SU-DHL-6 (cell line): ENCODE data around the gene NUPR1.

Source experiments
- H2AFZ ChIP-seq: fragments of 200-600 bp; sonication (generic); 2 replicates; pipeline ENCODE4 v1.6.1; 2014; ENCODE audit warnings: low read depth, mild to moderate bottlenecking, moderate library complexity, mixed read lengths, antibody characterized with exemption, low read length; ENCODE audit not compliant: severe bottlenecking
- H3F3A ChIP-seq: fragments of 200-600 bp; shearing (Covaris generic); 2 replicates; pipeline ENCODE4 v1.6.0; 2016; ENCODE audit warnings: antibody characterized with exemption, mild to moderate bottlenecking; ENCODE audit not compliant: insufficient read depth
- H3K27ac ChIP-seq: fragments of 200-600 bp; sonication (generic); 2 replicates; pipeline ENCODE4 v1.5.1; 2016; ENCODE audit warnings: low read depth, mild to moderate bottlenecking, low read length, moderate library complexity, mixed read lengths
- H3K27me3 ChIP-seq: fragments of 200-600 bp; sonication (generic), shearing (Covaris generic); 2 replicates; pipeline ENCODE4 v1.6.0; 2014; ENCODE audit warnings: mild to moderate bottlenecking, low read length
- H3K36me3 ChIP-seq: fragments of 200-600 bp; sonication (generic); 2 replicates; pipeline ENCODE4 v1.6.1; 2014; ENCODE audit warnings: mild to moderate bottlenecking, low read length, mixed read lengths
- H3K4me2 ChIP-seq: fragments of 300-600, 200-600 bp; shearing (Covaris generic), sonication (generic); 2 replicates; pipeline ENCODE4 v1.6.0; 2014; ENCODE audit warnings: low read length, low read depth, mild to moderate bottlenecking; ENCODE audit not compliant: poor library complexity, severe bottlenecking
- H3K4me3 ChIP-seq: fragments of 200-600 bp; sonication (generic); 2 replicates; pipeline ENCODE4 v1.5.1; 2014; ENCODE audit warnings: antibody characterized with exemption, low read length, mild to moderate bottlenecking, mixed read lengths; ENCODE audit not compliant: insufficient read depth, poor library complexity, severe bottlenecking
- H3K79me2 ChIP-seq: fragments of 200-600 bp; sonication (generic); 2 replicates; pipeline ENCODE4 v1.6.1; 2014; ENCODE audit warnings: mild to moderate bottlenecking, low read length, moderate library complexity; ENCODE audit not compliant: insufficient read depth
- H3K9ac ChIP-seq: fragments of 200-600 bp; sonication (generic); 2 replicates; pipeline ENCODE4 v1.7.0; 2014; ENCODE audit warnings: mild to moderate bottlenecking, low read length
- H3K9me2 ChIP-seq: fragments of 200-600 bp; sonication (generic); replicated peaks from 2 replicates; pipeline ENCODE4 v1.6.1; 2014; ENCODE audit warnings: low read length; ENCODE audit not compliant: insufficient read depth
- H3K9me3 ChIP-seq: fragments of 200-600 bp; sonication (generic); 2 replicates; pipeline ENCODE4 v1.6.1; 2014; ENCODE audit warnings: low read length, mixed read lengths; ENCODE audit not compliant: insufficient read depth
- H4K20me1 ChIP-seq: fragments of 200-600 bp; sonication (generic); 2 replicates; pipeline ENCODE4 v1.6.1; 2014; ENCODE audit warnings: low read depth, mild to moderate bottlenecking, antibody characterized with exemption, low read length, moderate library complexity, mixed read lengths
- CTCF ChIP-seq: fragments of 200-600 bp; sonication (generic); IDR thresholded peaks from one replicate; pipeline ENCODE4 v1.5.1; 2017; ENCODE audit warnings: antibody characterized with exemption, mild to moderate bottlenecking, low read length, moderate library complexity; ENCODE audit not compliant: insufficient read depth, poor library complexity, severe bottlenecking
- EZH2phosphoT487 ChIP-seq: fragments of 200-600 bp; sonication (generic), shearing (Covaris generic); conservative IDR thresholded peaks from 2 replicates; pipeline ENCODE4 v1.6.1; 2018; ENCODE audit warnings: mild to moderate bottlenecking, antibody characterized with exemption, low read length, moderate library complexity, mixed read lengths

Gene NUPR1

GRCh38 chr16:28554634-28555423, 16.1 kb upstream of the NUPR1 start:
- Histone ChIP-seq H3K36me3 (no peaks in the 10 kb centered on the region; the same call in 1 of the 2 replicates), H3K27me3 (no peaks in the 10 kb centered on the region), H3K27ac (0 out of 2 replicates have a peak overlapping the region, but pooled peaks have one; percentile 6), H3K9me2 (no peaks in the 10 kb centered on the region), H2AFZ (peak overlapping the region; percentile 78), H3F3A (no peaks in the 10 kb centered on the region), H4K20me1 (no peaks in the 10 kb centered on the region), H3K4me2 (peak overlapping the region; percentile 98), H3K9ac (peak overlapping the region; percentile 87), H3K9me3 (no peaks in the 10 kb centered on the region), H3K79me2 (peaks cover 39% of the 10 kb centered on the region), H3K4me3 (peak overlapping the region; percentile 82)
- TF ChIP-seq EZH2phosphoT487 (no peak), CTCF (no peak)

GRCh38 chr16:28553776-28554633, 15.2 kb upstream of the NUPR1 start, which contains the start of gene SGF29:
TSS of gene SGF29 (plus strand) at chr16:28553920. CDS start at chr16:28581070, 27,150 bp downstream.
- Histone ChIP-seq H3K4me3 (peak within 1 kb of the TSS; percentile 96), H2AFZ (peak within 1 kb of the TSS; percentile 78), H3K79me2 (peaks cover 39% of the 10 kb centered on the region), H3K9ac (peak within 1 kb of the TSS; percentile 87), H3K27ac (peak within 1 kb of the TSS; percentile 93), H3K36me3 (no peaks in the 10 kb centered on the region; the same call in 1 of the 2 replicates), H3K9me3 (no peaks in the 10 kb centered on the region), H3F3A (no peaks in the 10 kb centered on the region), H3K4me2 (peak within 1 kb of the TSS; percentile 98), H4K20me1 (no peaks in the 10 kb centered on the region), H3K27me3 (no peaks in the 10 kb centered on the region), H3K9me2 (no peaks in the 10 kb centered on the region)
- TF ChIP-seq EZH2phosphoT487 (no peak), CTCF (peak; percentile 18)

GRCh38 chr16:28549301-28549899, 10.6 kb upstream of the NUPR1 start:
- no peaks in the 10 kb centered on the region for H3F3A ChIP-seq
- H3K36me3 ChIP-seq = no peaks in the 10 kb centered on the region
- no peaks in the 10 kb centered on the region for H4K20me1 ChIP-seq
- H3K9me3 ChIP-seq = no peaks in the 10 kb centered on the region
- no peak overlapping the region for H3K9ac ChIP-seq
- no peak overlapping the region for H3K4me2 ChIP-seq
- peaks cover 2% of the 10 kb centered on the region for H3K79me2 ChIP-seq
- H2AFZ ChIP-seq = no peak overlapping the region
- no peak overlapping the region for H3K27ac ChIP-seq
- H3K4me3 ChIP-seq = no peak overlapping the region
- TF ChIP-seq CTCF (peak; percentile 12), EZH2phosphoT487 (no peak)
- no peaks in the 10 kb centered on the region for H3K9me2 ChIP-seq
- no peaks in the 10 kb centered on the region for H3K27me3 ChIP-seq
